Measurements from ENCODE around the gene ROR2.

ROR2 gene

DNA sequence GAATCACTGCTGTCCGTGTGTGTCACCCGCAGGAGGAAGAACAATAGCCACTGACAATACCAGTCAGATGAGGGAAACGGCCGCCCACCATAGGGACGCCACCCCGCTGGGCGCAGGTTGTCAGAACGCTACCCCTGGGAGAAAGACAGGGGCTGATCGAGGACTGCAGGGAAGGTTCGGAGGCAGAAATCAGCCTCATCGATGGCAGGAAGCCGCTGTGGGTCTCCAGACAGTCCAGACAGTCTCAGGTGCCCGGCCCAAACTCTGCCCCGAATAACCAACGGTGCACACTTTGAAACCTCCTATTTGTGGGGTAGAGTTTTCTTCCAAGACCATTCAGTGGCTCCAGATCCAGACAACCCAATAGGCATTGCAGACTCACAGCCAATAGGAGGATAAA lies 181.5 kb downstream of the ROR2 start:
- DNase-seq = no peak

DNA sequence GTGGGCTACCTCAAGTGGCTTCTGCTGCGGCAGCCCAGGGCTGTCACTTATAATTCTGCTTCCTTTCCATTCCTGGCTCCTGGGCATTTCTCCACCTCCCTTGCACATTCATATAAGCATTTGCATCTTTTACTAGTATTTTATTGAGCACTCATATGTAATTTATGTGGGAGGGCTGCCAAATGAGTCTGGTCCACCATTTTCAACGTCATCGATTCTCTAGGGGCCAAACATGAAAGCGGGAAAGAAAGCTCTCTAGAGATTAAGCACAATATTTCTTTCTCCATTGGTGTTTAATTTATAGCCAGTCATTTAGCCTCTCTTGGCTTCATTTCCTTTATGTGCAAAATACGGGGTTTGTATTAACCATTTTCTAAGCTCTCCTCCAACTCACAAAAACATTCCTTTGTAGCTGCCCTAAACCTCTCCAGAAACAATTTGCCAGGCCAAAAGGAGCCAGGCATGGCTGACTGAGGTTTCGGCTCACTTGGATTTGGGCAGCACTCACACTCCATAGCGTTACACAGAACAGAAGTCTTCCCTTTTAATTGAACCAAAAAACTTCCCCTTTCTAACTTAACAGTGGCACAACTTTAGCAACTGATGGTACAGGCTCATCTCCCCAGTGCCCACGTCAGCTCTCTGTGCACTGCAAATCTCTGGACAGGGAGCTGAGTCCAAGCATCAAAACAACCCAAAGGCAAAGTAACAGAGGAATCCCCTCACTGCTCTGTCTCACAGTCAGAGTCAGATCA lies 183.5 kb downstream of the ROR2 start:
- no peak for DNase-seq

DNA sequence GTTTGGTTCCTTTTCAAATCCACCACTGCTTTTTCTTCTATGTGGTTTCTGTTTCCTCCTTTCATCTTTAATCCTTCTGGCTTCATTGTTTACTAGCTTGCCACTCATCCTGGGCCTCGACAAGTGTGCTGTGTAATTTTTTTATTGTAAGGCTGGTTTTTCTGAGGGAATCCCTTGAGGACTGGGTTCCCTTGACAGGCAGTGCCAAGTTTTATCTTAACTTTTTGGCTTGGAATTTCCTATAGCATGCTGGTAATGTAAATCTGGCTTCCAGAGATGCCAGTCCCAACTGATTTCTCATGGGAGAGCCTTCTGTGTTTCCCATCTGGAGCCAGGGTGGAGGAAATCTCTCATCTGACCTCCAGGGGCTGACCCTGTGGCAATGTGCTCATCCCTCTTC lies 184.7 kb downstream of the ROR2 start:
- no peak for DNase-seq

DNA sequence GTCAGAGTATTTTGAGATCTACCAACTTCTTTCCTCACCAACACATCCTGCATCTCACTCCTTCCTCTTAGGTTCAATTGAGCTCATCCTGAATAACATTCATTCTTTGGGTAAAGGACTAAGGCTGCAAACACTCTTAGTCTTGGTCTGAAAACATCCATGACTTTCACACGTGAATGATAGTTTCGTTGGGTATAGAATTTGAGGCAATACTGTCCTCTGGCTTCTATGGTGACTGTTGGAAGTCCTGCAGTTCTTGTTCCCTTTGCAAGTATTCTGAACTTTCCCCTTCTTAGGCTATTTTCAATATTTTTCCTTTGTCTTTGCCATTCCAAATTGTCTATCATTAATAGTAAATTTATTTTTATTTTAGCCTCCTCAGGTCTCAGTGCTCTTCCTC lies 185.4 kb downstream of the ROR2 start:
- DNase-seq = no peak

DNA sequence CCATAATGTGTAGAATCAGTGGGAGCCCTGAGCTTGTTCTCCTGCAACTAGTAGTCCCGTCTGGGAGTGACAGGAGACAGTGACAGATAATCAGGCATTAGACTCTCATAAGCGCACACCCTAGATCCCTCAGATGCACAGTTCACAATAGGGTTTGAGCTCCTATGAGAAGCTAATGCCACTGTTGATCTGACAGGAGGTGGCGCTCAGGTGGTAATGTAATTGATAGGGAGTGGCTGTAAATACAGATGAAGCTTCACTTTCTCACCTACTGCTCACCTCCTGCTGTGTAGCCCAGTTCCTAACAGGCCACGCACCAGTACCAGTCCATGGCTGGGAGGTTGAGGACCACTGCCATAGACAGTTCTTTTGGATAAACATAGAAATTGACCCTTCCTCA lies 188.7 kb downstream of the ROR2 start:
- peak in 1 of 2 experiments; percentile 19 for DNase-seq

DNA sequence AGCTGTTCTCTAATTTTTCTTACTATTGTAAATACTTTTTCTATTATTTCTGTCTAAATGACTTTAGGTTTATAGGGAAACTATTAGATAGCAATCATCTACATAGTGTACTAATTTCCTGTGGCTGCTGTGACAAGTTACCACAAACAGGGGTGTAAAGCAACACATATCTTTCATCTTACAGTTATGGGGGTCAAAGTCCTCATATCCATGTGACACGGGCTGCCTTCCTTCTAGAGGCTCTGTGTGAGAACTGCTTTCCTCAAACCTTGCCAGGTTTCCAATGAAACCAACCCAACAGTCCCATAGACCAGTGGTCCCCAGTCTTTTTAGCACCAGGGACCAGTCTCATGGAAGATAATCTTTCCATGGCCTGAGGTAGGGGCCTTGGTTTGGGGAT lies 189.1 kb downstream of the ROR2 start:
- no peak for DNase-seq

DNA sequence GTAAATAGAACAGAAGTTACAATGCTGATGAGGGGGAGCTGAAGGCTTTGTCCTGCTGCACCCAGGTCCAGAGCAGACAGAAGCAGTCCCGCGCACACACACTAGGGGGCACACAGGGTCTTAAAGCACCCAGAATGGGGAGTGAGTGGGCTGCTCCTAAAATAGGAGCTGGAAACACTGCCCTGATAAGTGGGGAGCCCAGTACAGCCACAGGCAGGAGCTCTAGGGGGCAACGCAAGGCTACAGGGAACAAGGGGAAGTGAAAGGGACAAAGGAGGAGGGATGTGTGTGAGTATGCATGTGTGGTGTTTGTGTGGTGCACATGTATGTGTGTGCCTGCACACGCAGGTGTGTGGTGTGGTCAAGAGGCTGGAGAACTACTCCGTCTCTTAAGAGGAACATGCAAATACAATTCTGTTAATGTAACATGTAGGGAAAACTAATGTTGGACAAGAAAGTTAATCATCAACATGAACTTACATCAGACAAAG lies 191.5 kb downstream of the ROR2 start:
- DNase-seq = peak; percentile 71 to 82

DNA sequence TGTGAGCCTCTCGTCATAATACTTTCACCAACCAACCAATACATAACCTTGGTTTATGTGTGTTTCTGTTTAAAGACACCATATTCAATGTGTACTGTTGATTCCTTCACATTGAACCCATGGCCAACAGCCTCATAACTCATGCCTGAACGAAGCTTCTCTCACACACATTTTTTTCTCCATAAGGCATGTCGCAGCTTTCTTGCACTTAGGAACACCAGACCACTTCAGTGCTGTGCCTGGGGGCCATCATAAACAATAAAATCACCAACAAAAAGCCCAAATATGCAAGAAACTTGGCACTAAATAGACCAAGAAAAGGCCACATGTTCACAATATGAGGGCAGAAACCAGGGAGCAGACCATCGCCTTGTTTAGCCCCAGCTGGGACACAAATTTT lies 192.2 kb downstream of the ROR2 start:
- no peak for DNase-seq

DNA sequence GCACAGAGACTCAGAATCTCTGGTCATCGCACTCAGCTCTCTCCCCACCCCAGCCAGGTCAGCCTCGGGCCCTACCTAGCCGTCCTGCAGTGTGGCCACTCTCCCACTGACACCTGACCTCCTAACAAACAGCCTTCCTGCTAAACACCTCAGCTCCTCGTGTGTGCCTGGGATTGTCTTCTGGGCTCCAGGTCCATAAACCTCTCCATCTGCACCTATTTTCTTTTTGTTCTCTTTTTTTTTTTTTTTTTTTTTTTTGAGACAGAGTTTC lies 193.6 kb downstream of the ROR2 start:
- no peak for DNase-seq

DNA sequence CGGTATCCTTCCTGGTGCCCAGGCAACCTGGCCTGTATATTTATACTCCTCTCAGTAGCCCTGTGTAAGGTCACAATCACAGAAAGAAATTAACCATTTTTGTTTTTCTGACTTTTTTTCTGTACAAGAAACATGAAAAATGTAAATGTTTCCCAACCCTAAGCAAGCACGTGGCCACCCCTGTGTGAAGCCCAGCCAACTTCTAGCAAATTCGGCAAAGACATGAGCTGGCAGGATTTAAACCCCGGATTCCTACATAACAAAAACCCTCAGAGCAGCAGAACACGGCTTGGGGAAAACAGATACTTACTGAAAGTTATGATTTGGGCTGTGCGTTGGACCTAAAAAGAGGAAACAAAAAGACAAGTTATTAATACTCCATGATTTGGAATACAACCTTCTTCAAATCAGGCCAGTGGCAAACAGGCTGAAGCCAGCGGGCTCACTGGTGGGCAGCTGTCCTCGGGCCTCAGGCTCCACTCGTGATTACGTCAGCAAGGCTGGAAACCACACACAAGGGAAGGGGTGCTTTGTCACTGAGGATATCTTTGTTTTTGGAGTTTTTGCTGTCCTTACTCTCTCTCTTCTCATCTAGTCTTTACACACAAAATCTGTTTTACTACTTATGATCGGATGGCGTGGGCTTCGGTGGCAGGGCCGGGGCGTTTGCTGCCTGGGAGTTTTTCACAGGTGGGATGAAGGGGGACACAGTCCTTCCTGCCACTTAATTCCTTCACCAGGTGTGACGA lies 194.1 kb downstream of the ROR2 start:
- no peak for DNase-seq

DNA sequence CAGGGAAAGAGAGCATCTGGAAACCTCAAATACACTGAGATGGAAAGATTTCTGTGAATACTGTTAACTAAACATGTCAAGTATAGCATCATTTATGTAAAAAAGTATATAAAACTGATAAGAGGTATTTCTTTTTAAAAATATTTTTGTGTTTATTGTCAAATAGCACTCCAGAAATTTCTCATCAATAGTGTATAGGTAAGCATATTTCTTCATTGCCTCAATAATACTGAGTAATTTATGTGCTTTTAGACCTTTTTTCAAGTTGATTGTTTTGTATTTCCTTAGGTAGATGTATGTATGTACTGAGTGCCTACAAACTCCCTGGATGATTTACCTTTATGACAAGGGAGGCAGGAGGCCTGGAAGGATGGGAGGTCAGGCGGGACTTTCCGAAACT lies 196.3 kb downstream of the ROR2 start:
- no peak for DNase-seq

DNA sequence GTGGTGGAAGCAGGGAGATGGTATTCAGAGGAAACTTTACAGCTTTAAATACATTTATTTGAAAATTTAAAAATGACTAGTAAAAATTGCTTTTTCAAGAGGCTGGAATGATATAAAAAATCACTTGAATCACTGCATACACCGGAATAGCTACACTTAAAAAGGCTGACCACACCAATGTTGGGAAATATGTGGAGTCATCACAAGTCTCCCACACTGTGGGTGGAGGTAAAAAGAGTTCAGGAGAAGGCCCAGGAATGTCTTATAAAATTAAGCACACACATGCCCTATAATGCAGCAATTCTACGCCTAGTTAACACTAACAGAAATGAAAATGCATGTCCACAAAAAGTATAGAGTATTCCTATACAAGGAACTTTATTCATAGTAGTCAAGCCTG lies 198.1 kb downstream of the ROR2 start:
- DNase-seq = no peak

DNA sequence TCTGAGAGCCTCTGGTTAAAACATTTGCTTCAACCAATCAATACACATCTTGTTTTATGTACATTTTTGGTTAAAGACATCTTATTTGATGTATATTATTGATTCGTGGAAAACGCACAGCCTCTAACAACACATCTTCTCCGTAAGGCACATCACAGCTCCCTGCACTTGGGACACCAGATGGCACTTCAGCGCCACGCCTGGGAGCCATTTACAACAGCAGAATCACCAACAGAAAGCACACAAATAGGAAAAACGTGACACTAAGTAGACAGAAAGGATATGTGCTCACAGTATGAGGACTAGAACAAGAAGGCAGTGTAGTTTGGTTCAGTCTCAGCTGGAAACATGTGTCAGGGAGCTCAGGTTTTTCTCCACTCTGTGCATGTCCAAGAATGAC lies 199.7 kb downstream of the ROR2 start:
- peak; percentile 76 to 87 for DNase-seq

DNA sequence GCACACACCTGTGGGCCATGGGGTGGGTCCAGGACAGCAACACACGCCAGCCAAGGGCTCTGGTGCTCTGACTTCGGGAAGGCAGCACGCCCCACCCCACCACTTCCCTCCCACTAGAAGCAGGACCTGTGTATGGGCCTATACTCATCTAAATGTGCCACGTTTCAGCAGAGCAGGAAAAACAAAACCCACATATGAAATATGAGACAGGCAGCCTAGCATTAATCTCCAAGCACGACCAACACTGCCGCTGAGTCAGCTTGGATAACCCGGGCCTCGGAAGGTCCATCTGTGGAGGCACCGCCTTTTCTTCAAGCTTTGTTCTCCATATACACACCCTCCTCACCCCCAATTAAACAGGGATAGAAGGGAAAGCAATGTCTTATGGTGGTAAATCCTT lies 203.1 kb downstream of the ROR2 start:
- peak; percentile 45 to 82 for DNase-seq

DNA sequence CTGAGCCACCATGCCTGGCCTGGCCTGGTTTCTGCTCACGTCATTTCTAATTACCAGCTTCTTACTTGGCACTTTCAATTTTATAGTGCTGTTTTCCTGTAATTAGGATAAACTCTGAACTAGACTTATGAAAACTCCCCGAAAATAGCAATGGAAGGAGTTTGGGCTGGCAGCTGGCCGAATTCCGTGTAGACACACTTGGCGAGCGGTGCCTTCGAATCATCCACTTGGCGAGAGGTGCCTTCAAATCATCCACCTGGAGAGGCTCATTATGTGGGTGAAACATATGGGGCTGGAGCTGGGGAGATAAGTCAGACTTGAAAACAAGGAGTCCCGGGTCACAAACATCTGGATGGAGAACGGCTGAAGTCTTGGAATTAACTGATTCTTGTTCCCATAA lies 203.7 kb downstream of the ROR2 start:
- DNase-seq = peak; percentile 77 to 88

DNA sequence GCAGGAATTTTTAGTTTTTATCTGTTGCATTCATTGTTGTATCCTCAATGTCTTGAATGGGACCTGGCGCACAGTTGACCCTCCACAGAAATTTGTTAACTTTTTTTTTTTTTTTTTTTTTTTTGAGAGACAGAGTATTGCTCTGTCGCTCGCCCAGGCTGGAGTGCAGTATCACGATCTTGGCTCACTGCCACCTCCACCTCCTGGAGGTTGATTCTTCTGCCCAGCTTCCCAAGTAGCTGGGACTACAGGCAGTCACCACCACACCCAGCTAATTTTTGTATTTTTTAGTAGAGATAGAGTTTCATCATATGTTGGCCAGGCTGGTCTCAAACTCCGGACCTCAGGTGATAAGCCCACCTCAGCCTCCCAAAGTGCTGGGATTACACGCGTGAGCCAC lies 205.9 kb downstream of the ROR2 start:
- no peak for DNase-seq

DNA sequence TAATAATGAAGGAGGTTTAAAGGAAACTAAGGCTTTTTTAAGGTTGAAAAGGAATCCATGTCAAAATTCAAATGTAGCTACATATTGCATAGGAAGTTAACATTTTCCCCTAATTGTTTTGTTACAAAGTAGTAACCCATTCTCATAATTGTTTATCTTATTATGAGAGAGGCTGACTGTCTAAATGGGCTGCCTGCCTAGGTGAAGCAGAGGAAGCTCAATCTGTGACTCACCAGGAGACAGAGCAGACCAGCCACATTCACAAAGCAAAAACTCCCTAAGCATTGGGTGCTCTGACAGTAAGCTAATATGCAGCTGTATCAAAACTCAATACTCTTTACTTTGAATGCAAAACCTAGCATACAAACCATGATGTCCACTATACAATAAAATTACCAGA lies 208.5 kb downstream of the ROR2 start:
- DNase-seq = no peak

DNA sequence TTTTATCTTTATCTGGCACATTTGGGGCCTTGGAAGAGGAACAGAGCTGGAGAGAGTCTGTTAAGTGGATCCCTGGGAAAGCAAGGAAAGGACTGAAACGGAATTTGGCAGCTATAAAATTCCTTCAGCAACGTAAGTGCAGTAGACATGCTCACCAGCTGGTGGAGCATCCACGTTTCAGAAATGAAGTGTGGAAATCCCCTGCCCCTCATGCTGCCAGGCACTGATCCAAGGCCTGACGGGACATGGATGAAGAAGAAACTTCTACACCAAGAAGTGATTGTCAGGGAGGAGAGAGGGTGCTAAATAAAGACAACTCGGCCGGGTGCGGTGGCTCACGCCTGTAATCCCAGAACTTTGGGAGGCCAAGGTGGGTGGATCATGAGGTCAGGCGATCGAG lies 209.3 kb downstream of the ROR2 start:
- peak in 1 of 2 experiments; percentile 18 for DNase-seq

DNA sequence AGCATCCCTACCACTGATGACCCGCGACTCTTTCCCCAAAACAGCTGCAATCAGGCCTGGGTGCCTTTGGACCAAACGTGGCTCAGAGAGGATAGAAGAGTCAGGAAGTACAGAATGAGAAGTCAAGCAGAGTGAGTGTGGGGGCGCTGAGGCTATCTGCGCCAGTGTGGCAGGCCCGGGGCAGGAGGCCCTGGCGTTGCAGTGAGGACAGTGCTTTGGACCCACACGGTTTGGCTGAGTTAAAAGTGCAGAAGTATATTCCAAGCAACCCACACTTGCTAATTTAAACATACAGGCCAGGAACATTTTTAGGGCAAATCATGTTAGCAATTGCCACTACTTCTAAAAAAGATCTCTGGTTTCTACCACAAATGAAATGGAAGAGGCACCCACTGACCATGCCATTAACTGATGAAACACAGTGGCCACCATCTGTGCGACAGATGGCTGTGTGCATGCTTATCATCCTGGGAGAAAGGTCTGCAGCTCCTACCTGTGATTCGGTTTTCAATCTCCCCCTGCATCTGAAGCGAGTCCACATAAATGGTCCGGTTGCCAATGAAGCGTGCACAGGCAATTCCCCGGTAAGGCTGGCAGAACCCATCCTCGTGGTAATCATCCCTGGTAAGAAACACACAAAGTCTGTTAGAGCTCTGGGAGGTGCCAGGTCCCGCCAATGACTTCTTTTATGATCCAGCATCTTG lies 213.0 kb downstream of the ROR2 start:
- DNase-seq = peak; percentile 39 to 86

DNA sequence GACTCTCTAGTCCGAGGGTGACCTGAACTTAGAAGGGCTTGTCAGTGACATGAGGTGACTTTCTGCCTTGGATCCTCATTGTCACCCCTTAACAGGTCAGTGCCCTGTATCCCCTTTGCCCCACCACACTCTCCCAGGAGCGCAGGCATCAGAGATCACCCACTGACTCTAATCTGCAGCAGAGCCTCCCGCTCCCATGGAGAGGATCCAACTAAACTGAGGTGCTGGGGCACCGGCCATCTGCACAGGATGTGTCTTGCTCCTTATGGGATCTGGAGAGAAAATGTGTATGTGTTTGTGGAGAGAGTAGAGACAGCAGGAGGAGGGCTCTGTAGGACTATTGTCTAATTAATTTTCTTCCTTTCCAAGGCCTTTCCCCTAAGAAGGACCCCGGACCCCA lies 213.7 kb downstream of the ROR2 start:
- peak; percentile 13 to 83 for DNase-seq

DNA sequence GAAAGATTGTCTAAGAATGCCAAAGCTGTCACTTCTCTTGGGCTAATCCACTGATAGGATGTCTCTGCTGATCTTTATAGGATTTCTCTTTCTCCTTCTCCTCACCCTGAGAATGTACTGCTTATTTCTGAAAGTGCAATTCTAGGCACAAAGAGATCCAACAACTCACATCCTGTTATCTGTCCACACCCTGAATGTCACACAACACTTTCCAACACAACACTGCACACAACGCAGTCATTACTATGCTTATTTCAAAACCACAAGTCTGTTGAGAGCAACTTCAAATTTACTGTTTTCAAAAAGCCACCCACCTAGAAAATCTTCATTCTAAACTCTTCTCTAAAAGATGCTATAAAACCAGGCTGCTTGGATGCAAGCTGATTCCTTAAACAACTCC lies 215.0 kb downstream of the ROR2 start:
- DNase-seq = no peak

DNA sequence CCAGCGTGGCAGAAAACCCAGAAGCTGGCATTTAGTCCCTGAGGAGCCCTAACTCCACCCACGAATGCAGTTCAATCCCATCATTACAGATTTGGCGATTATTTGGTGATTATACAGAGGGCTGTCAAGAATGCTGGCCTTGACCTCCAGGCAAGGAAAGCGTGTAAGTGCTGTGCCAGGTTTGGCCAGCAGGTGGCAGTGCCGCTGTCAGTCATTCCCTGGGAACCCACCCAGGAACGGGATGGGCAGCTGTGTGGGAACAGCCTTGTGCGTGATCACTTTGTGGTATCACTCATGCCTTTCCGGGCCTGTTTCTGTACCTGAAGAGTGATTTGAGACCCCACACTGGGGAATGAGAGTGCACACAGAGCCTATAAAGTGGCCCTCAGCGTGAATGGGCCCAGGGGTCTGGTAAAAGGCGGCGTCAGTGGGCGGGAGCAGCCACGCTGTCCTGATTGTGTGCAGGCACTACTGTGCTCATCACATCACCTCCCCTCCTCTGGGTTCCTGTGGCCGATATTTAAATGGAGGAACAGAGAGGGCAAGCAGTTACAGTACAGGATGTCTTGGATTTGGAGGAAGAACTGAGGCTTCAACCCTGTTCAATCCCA lies 215.6 kb downstream of the ROR2 start:
- peak; percentile 11 to 71 for DNase-seq

DNA sequence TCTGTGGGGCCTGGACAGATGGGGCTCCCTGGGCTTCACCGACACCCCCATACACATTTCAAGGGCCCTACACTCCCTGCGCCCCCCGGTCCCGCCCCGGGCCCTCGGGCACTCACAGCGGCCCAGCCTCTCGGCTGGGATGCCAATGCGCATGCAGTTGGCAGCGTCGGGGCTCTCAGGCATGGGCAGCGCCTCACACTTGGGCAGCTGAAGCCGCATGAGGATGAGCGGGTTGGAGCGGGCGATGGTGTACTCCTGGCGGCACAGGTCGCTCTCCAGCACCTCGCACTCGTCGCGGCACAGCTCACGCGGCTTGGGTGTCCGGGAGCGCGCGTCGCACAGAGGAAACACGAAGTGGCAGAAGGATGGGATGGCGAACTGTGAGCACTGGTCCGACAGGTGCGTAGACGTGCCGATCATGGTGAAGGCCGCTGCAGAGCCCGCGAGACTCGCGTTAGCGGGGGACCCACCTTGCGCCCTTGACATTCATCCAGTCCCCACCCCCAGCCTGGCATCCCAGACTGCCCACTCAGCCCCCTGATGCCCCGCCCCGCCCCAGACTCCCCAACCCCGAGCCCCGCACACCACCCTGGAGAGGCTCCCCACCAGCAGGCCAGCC lies 216.9 kb downstream of the ROR2 start:
- DNase-seq = no peak

Data from NCI-H524 (cell line).